GM10248 (cell line): ENCODE measurements around the gene SNAPC1.

Source experiments
- CTCF ChIA-PET: fragments of 300-600 bp; sonication (Branson Sonifier 250); formaldehyde crosslinking; extraction: SDS; loops from one replicate; lab custom pipeline; 2021; ENCODE audit warnings: antibody characterized with exemption; lab: Yijun Ruan, JAX
- POLR2A ChIA-PET: fragments of 350-650 bp; sonication (Branson Sonifier 250); formaldehyde crosslinking; extraction: SDS; loops from one replicate; lab custom pipeline; 2020; ENCODE audit warnings: antibody characterized with exemption; lab: Yijun Ruan, JAX
- DNase-seq: peaks from one replicate; pipeline ENCODE4 v3.0.0; 2012; ENCODE audit errors: extremely low spot score
- CTCF ChIP-seq: IDR thresholded peaks from 2 replicates; pipeline ENCODE4 v1.5.1; 2012; ENCODE audit warnings: mild to moderate bottlenecking, low read depth; ENCODE audit errors: extremely low read depth, missing control alignments, control extremely low read depth

The SNAPC1 gene

GRCh38 chr14:61837336-61838229 lies 75.4 kb downstream of the SNAPC1 start:
- CTCF ChIA-PET = interaction anchor here (0.6 to 3.7 kb wide), 83 partner anchors 10 to 572 kb away, joined by 3 to 77 read pairs (median 5); partner anchors contain the start of gene HIF1A
- TF ChIP-seq CTCF = peak; percentile 90
- POLR2A ChIA-PET = no interaction called here
- DNase-seq = peak; percentile 66

GRCh38 chr14:61838661-61839245 lies 76.5 kb downstream of the SNAPC1 start:
- POLR2A ChIA-PET = no interaction called here
- DNase-seq = no peak
- no peak for TF ChIP-seq CTCF
- CTCF ChIA-PET = interaction anchor here (1.1 to 3.7 kb wide), 21 partner anchors 8 to 545 kb away, joined by 3 to 77 read pairs (median 10); no protein-coding TSS in a partner anchor

- ChIA-PET CTCF (interaction anchor here (1.1 to 3.7 kb wide), 6 partner anchors 36 to 546 kb away, joined by 3 to 32 read pairs (median 9); no protein-coding TSS in a partner anchor), POLR2A (interaction anchor here (0.6 kb wide), 1 partner anchor 20 kb away, joined by 3 read pairs; no protein-coding TSS in a partner anchor)
- no peak for DNase-seq
- TF ChIP-seq CTCF = no peak
These were observed 77.3 kb downstream of the SNAPC1 start for GRCh38 chr14:61839507-61839906.

- POLR2A ChIA-PET = no interaction called here
- DNase-seq = no peak
- CTCF ChIA-PET = interaction anchor here (0.9 to 1.9 kb wide), 7 partner anchors 14 to 543 kb away, joined by 3 to 11 read pairs (median 3); no protein-coding TSS in a partner anchor
- no peak for TF ChIP-seq CTCF
These were observed 78.9 kb downstream of the SNAPC1 start for GRCh38 chr14:61841145-61841544.
